H1 (cell line): ENCODE measurements around the gene MYADM.

Source experiments
- BRCA1 ChIP-seq: IDR thresholded peaks from 2 replicates; pipeline ENCODE4 v1.6.1; 2012; ENCODE audit warnings: low read depth, low read length, improper control_type of control experiment
- RNF2 ChIP-seq: fragments of 200-900, 300-1000 bp; sonication (generic); IDR thresholded peaks from 2 replicates; pipeline ENCODE4 v1.7.1; 2016; ENCODE audit warnings: borderline replicate concordance, low read depth, mild to moderate bottlenecking, antibody characterized with exemption, low read length; ENCODE audit not compliant: poor library complexity, severe bottlenecking; ENCODE audit errors: missing control alignments
- TF ChIP-seq, protein P1 (sequence below): IDR thresholded peaks from 2 replicates; pipeline ENCODE4 v1.6.1; 2011; ENCODE audit warnings: low read length, improper control_type of control experiment
- TF ChIP-seq, protein P2 (sequence below), 3 experiments: IDR thresholded peaks; 1 replicate in 2 of 3; 2 replicates in 1 of 3; pipeline versions ENCODE4 v1.5.1 to v1.6.1; 2011; ENCODE audit warnings: low read length in 3 of 3, mild to moderate bottlenecking in 3 of 3, inconsistent platforms in 2 of 3, low read depth in 1 of 3, moderate library complexity in 1 of 3; ENCODE audit not compliant: insufficient read depth in 1 of 3; ENCODE audit errors: control extremely low read depth in 1 of 3

DNA sequence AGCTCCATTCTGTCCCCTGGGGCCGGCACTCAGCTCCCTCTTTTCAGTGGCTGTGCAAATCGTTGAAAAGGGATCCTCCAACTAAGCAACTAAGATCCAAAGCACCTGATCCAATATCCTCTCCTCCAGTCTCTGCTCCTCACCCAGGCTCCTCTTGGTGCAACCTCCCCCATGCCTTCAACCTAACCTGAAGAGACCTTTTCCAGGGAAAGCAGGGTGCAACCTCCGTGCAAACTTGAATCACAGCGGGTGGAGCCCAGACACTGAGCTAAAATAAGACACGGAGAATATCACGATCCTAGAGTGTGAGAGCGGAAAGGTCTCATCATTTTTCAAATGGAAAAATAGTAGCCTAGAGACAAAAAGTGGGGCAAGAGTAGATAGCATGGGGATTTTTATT, 49.7 kb downstream of the MYADM start:
- no peak for TF ChIP-seq RNF2
- TF ChIP-seq, protein P1, sequence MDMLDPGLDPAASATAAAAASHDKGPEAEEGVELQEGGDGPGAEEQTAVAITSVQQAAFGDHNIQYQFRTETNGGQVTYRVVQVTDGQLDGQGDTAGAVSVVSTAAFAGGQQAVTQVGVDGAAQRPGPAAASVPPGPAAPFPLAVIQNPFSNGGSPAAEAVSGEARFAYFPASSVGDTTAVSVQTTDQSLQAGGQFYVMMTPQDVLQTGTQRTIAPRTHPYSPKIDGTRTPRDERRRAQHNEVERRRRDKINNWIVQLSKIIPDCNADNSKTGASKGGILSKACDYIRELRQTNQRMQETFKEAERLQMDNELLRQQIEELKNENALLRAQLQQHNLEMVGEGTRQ: no peak
- TF ChIP-seq BRCA1: no peak
- TF ChIP-seq, protein P2, sequence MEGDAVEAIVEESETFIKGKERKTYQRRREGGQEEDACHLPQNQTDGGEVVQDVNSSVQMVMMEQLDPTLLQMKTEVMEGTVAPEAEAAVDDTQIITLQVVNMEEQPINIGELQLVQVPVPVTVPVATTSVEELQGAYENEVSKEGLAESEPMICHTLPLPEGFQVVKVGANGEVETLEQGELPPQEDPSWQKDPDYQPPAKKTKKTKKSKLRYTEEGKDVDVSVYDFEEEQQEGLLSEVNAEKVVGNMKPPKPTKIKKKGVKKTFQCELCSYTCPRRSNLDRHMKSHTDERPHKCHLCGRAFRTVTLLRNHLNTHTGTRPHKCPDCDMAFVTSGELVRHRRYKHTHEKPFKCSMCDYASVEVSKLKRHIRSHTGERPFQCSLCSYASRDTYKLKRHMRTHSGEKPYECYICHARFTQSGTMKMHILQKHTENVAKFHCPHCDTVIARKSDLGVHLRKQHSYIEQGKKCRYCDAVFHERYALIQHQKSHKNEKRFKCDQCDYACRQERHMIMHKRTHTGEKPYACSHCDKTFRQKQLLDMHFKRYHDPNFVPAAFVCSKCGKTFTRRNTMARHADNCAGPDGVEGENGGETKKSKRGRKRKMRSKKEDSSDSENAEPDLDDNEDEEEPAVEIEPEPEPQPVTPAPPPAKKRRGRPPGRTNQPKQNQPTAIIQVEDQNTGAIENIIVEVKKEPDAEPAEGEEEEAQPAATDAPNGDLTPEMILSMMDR (IDR thresholded peaks at IDR 0.05; ENCODE audit: control extremely low read depth in 1 of 3, insufficient read depth in 1 of 3, low read depth in 1 of 3, low read length in 3 of 3): no peak
